Measurements from ENCODE around the gene HIVEP2. TPM values are rescaled to one million over a fixed set of nuclear protein-coding genes. Genes with fewer than 3 reads are reported as not detected.

The HIVEP2 gene
- total RNA-seq, 1 donor from 2014 or later: 12.8 TPM

DNA sequence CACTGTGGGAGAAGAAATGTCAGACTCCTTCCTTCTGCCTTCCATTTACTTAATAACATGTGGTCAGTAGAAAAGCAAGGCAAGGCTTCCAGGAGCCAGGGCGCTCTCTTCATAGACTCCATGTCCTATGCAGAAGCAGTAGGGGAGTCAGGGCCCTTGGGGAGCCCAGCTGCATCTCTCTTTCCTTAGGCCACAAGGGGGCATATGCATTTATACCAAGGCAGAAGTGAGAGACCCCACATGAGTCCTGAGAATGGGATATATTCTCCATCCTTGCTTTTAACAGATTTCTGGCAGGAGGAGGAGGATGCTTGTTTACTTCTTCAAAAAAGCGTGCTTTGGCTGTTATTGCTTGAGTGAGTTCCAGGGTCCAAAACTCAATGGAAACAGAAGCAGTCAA is 198.5 kb downstream of the HIVEP2 start:
- ATAC-seq (ENCODE audit: poor library complexity) (peak; percentile 36), DNase-seq (no peak)
- intact Hi-C loops (cut with DNase I): no loop called here

- intact Hi-C loops (cut with DNase I): no loop called here
- no peak for ATAC-seq (ENCODE audit: poor library complexity)
- no peak for DNase-seq
These were observed 200.1 kb downstream of the HIVEP2 start for GRCh38 chr6:142744836-142745235.

- intact Hi-C loops (cut with DNase I): no loop called here
- DNase-seq (no peak), ATAC-seq (ENCODE audit: poor library complexity) (no peak)
These were observed 204.5 kb downstream of the HIVEP2 start for GRCh38 chr6:142740449-142740848.

GRCh38 chr6:142738731-142739130 is 206.2 kb downstream of the HIVEP2 start:
- DNase-seq (no peak), ATAC-seq (ENCODE audit: poor library complexity) (no peak)
- intact Hi-C loops (cut with DNase I): no loop called here

GRCh38 chr6:142738035-142738396 is 207.0 kb downstream of the HIVEP2 start:
- no peak for DNase-seq
- ATAC-seq (ENCODE audit: poor library complexity): no peak
- intact Hi-C loops (cut with DNase I): no loop called here

- intact Hi-C loops (cut with DNase I): no loop called here
- ATAC-seq (ENCODE audit: poor library complexity): no peak
- no peak for DNase-seq
These were observed 207.5 kb downstream of the HIVEP2 start for GRCh38 chr6:142737368-142738034.

DNA sequence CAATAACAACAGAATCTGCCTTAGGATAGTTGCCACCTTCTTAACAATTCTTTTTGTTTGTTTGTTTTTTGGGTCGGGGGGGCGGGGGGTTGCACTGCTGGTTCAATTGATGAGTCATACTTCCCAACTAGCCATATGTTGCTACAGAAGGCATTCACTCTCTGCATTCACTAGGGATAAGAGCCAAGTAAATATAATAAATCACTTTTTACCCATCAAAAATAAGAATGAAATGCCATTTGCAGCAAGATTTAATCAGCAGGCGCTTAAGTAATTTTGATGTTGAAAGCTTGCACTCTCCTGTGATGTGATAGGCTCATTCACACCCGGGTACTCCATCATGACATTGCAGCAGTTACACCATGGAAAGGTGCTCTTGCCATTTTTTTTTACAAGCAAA is 209.8 kb downstream of the HIVEP2 start:
- no peak for DNase-seq
- ATAC-seq (ENCODE audit: poor library complexity): no peak
- intact Hi-C loops (cut with DNase I): no loop called here

GRCh38 chr6:142732790-142733189 is 212.2 kb downstream of the HIVEP2 start:
- intact Hi-C loops (cut with DNase I): no loop called here
- no peak for ATAC-seq (ENCODE audit: poor library complexity)

DNA sequence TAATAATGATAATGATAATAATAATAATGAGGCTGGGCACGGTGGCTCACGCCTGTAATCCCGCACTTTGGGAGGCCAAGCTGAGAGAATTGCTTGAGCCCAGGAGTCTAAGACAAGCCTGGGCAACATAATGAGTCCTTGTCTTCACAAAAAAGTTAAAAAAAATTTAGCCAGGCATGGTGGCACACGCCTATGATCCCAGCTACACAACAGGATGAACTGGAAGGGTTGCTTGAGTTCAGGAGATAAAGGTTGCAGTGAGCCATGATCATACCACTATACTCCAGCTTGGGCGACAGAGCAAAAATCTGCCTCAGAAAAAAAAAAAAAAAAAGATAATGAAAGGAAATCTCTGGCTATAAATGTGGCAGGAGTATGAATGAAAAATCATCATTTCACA is 213.4 kb downstream of the HIVEP2 start:
- DNase-seq (no peak), ATAC-seq (ENCODE audit: poor library complexity) (no peak)

More at GRCh38 chr6:142732790-142733189, 212.2 kb downstream of the HIVEP2 start:
- DNase-seq: no peak

DNA sequence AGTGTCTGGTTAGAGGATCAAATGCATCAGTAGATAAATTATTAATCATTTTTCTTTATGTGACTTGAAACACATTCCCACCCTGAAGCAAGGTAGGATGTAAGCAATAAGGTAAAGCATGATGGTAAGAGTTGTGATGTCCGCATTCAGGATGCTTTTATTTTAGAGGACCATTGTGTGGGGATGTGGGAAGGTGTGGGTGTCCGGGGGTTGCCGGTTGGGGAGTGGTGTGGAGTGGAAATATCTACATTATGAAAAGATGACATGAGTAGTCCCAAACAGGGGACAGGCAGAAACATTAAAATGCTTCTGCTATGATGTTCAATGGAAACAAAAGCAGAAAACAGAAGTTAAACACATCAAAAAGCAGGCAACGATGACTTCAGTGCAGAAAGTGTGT is 215.4 kb downstream of the HIVEP2 start:
- no peak for DNase-seq
- no peak for ATAC-seq (ENCODE audit: poor library complexity)
- intact Hi-C loops (cut with DNase I): no loop called here

More for the DNA sequence above, 213.4 kb downstream of the HIVEP2 start:
- intact Hi-C loops (cut with DNase I): no loop called here

- intact Hi-C loops (cut with DNase I): no loop called here
- ATAC-seq (ENCODE audit: poor library complexity): no peak
- DNase-seq: peak; percentile 41
These were observed 216.0 kb downstream of the HIVEP2 start for GRCh38 chr6:142728910-142729481.

GRCh38 chr6:142728364-142728763 is 216.6 kb downstream of the HIVEP2 start:
- intact Hi-C loops (cut with DNase I): no loop called here
- ATAC-seq (ENCODE audit: poor library complexity) (no peak), DNase-seq (no peak)

DNA sequence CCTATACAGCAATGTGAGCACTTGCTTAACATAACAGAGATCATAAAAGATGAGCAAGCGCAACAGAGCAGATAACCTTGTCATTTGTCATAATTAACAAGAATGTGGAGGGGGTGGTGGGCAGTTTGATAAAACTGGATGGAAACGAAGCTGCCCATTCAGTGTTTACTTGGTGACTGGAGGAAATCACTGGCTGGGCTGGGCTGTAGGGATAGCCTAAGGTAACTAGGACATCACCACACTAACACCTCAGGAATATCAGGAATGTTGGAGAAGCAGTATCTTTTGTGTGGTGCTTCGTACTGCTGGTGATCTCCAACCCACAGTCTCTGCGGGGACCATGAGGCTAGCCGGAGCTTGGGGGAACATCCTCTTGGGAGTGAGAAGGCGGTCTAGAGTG is 218.4 kb downstream of the HIVEP2 start:
- intact Hi-C loops (cut with DNase I): no loop called here
- ATAC-seq (ENCODE audit: poor library complexity) (no peak), DNase-seq (no peak)

GRCh38 chr6:142725024-142725770 is 219.8 kb downstream of the HIVEP2 start:
- no peak for DNase-seq
- no peak for ATAC-seq (ENCODE audit: poor library complexity)
- intact Hi-C loops (cut with DNase I): no loop called here

GRCh38 chr6:142722841-142723240 is 222.1 kb downstream of the HIVEP2 start:
- ATAC-seq (ENCODE audit: poor library complexity) (no peak), DNase-seq (no peak)
- intact Hi-C loops (cut with DNase I): no loop called here

DNA sequence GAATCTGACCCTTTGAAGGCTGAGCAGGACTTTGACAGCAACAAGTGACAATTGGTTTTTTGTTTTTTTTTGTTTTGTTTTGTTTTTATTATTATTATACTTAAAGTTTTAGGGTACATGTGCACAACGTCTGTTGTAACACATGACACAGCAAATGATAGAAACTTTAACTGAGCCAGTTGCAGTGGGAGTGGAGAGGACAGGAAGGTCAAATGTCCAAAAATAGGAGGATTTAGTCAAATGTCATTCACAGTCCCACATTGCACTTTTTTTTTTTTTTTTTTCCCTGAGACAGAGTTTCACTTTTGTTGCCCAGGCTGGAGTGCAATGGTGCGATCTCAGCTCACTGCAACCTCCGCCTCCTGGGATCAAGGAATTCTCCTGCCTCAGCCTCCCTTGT is 223.0 kb downstream of the HIVEP2 start:
- no peak for DNase-seq
- ATAC-seq (ENCODE audit: poor library complexity): no peak
- intact Hi-C loops (cut with DNase I): no loop called here

GRCh38 chr6:142721215-142721920 is 223.6 kb downstream of the HIVEP2 start:
- ATAC-seq (ENCODE audit: poor library complexity) (no peak), DNase-seq (no peak)
- intact Hi-C loops (cut with DNase I): no loop called here

DNA sequence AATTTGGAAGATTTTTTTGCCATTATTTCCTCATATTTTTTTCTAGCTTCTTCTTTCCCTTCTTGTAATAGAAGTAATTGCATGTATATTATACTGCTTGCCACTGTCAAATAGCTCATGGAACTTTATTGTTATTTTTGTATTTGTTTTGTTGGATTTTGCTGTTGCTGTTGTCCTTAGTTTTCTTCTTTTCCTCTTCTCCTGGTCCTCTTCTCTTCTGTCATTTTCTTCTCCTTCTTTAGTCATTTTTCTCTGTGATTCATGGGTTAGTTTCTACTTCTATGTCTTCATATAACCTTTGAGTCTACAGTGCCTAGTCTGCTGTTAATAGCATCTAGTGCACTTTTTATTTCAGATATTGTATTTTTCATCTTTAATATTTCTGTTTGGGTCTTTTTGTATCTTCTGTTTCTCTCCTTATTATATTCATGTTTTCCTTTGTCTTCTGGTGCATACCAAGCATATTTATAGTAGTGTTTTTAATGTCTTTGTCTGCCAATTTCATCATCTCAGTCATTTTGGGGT is 226.2 kb downstream of the HIVEP2 start:
- DNase-seq (no peak), ATAC-seq (ENCODE audit: poor library complexity) (no peak)
- intact Hi-C loops (cut with DNase I): no loop called here

- no peak for DNase-seq
- no peak for ATAC-seq (ENCODE audit: poor library complexity)
- intact Hi-C loops (cut with DNase I): no loop called here
These were observed 228.9 kb downstream of the HIVEP2 start for GRCh38 chr6:142716097-142716496.

All from Right ventricle myocardium superior (tissue), 1 donor.